Right lobe of liver (tissue), 6 donors: Measurements from ENCODE around the gene STRAP. TPM values are rescaled to one million over a fixed set of nuclear protein-coding genes. Genes with fewer than 3 reads are reported as not detected.
"Not testable (repeated sequence)": the region's sequence is repeated elsewhere in the genome, so short reads cannot be mapped to it uniquely, and the experiment has no call there.

Experiments used
- ATAC-seq, 4 donors: fragments of 200-7000 bp; cut with Tn5 transposase; one replicate each; pipeline ENCODE4 v1.9.1; 2020; ENCODE audit warnings: mild to moderate bottlenecking in 4 of 4, moderate library complexity in 4 of 4
- DNase-seq, 3 donors: peaks; one replicate each; pipeline ENCODE4 v3.0.0-alpha.2; 2020
- H3K27ac ChIP-seq, 3 donors: fragments of 200-600 bp; one replicate each; pipeline ENCODE4 v1.8.0; 2022
- H3K27me3 ChIP-seq, 2 donors: fragments of 200-600 bp; one replicate each; pipeline ENCODE4 v1.8.0; 2022
- H3K36me3 ChIP-seq, 4 donors: fragments of 200-600 bp; sonication (generic) in 1 of 4; one replicate each; pipeline versions ENCODE4 v1.5.1 to v1.8.0; 2017 to 2022; ENCODE audit warnings: control low read depth in 1 of 4
- H3K4me1 ChIP-seq, 4 donors: fragments of 200-600 bp; sonication (generic) in 1 of 4; one replicate each; pipeline versions ENCODE4 v1.5.1 to v1.8.0; 2017 to 2022; ENCODE audit warnings: control low read depth in 1 of 4
- H3K4me3 ChIP-seq, 3 donors: fragments of 200-600 bp; one replicate each; pipeline ENCODE4 v1.8.0; 2022
- H3K9me3 ChIP-seq, 4 donors: fragments of 200-600 bp; sonication (generic) in 1 of 4; one replicate each; pipeline versions ENCODE4 v1.5.1 to v1.8.0; 2017 to 2022; ENCODE audit warnings: control low read depth in 1 of 4
- CTCF ChIP-seq, 4 donors: fragments of 200-600 bp in 3 of 4; fragments of 450-650 bp in 1 of 4; IDR thresholded peaks; one replicate each; pipeline versions ENCODE4 v1.5.1 to v1.8.0; 2016 to 2022; ENCODE audit warnings: antibody characterized with exemption in 4 of 4, mild to moderate bottlenecking in 2 of 4
- POLR2A ChIP-seq: fragments of 450-650 bp; IDR thresholded peaks from one replicate; pipeline ENCODE4 v1.6.1; 2017; ENCODE audit warnings: antibody characterized with exemption, mild to moderate bottlenecking
- WGBS: methylation state at CpG from one replicate; pipeline ENCODE4 v1.1.6; 2018; ENCODE audit warnings: low coverage, low lambda C conversion rate; ENCODE audit not compliant: insufficient coverage; ENCODE audit errors: missing lambda C conversion rate; 5-methylcytosine and 5-hydroxymethylcytosine counted together
- intact Hi-C, 2 donors: fragments of 100-400 bp; cut with DNase I; formaldehyde crosslinking; loops; one replicate each; pipeline versions ENCODE4 v1.11.2 to v1.14.1; 2022
- total RNA-seq, 6 experiments: library from RNA; depleted of rRNA in 2 of 6; stranded (reverse); fragments of >200 nt in 2 of 6; fragmentation: NEBNext Ultra II Directional in 3 of 6; extraction: Animal tissue kit (Norgen Biotek cat#: 25700) in 3 of 6; gene quantifications; one replicate each; pipeline versions ENCODE4 v1.1.0 to v1.2.4, GENCODE V29; 2016 to 2023
- donor health status: DM: no; HTN: yes; CAD: no.
- donor health status: DM: no; HTN: no; CAD: no.
- donor health status: DM: no; HTN: no; CAD: no.
- donor health status: DM: no; HTN: yes; CAD: no.
- donor health status: DM: no; HTN: yes; CAD: no.

The STRAP gene
- total RNA-seq, 6 experiments from 2014 or later = 41.3 to 53.5 (median 43.0) TPM

- no peaks in the 10 kb centered on the region for H3K36me3 ChIP-seq
- DNase-seq (no peak), ATAC-seq (no peak)
- H3K4me3 ChIP-seq = no peak overlapping the region
- intact Hi-C loops = no loop called here
- TF ChIP-seq POLR2A (no peak), CTCF (IDR thresholded peaks at IDR 0.05) (no peak)
- no peaks in the 10 kb centered on the region for H3K27me3 ChIP-seq
- WGBS = 92% methylated on average over 4 of the region's 4 CpGs
- peaks cover 0 to under 1% (median 0%) of the 10 kb centered on the region in 4 donors for H3K4me1 ChIP-seq
- H3K9me3 ChIP-seq = no peaks in the 10 kb centered on the region
- no peak overlapping the region for H3K27ac ChIP-seq
Measured at GRCh38 chr12:15873556-15873955, 8.6 kb upstream of the STRAP start.

- ATAC-seq, DNase-seq: not testable (repeated sequence)
Measured at GRCh38 chr12:15874556-15875145, 7.5 kb upstream of the STRAP start.

GRCh38 chr12:15875863-15876262 lies 6.3 kb upstream of the STRAP start:
- TF ChIP-seq CTCF (IDR thresholded peaks at IDR 0.05) (no peak), POLR2A (no peak)
- Histone ChIP-seq H3K4me3 (no peak overlapping the region), H3K9me3 (no peaks in the 10 kb centered on the region), H3K27ac (no peak overlapping the region), H3K36me3 (no peaks in the 10 kb centered on the region), H3K27me3 (no peaks in the 10 kb centered on the region), H3K4me1 (peaks cover 0 to 14% (median 2%) of the 10 kb centered on the region in 4 donors)
- DNase-seq (no peak), ATAC-seq (no peak)
- WGBS = no CpG with 5 or more reads among the region's 1 CpG
- intact Hi-C loops = no loop called here

More at GRCh38 chr12:15874556-15875145, 7.5 kb upstream of the STRAP start:
- H3K4me1 ChIP-seq = peaks cover 0 to 11% (median 0%) of the 10 kb centered on the region in 4 donors
- intact Hi-C loops, H3K27ac ChIP-seq, H3K4me3 ChIP-seq, H3K36me3 ChIP-seq, H3K9me3 ChIP-seq, H3K27me3 ChIP-seq: not testable (repeated sequence)
- no CpG with 5 or more reads among the region's 20 CpGs for WGBS

GRCh38 chr12:15879413-15879812 lies 2.8 kb upstream of the STRAP start:
- no peaks in the 10 kb centered on the region for H3K36me3 ChIP-seq
- H3K9me3 ChIP-seq = no peaks in the 10 kb centered on the region
- TF ChIP-seq CTCF (IDR thresholded peaks at IDR 0.05) (no peak), POLR2A (no peak)
- DNase-seq = no peak
- 31% methylated on average over 3 of the region's 3 CpGs for WGBS
- H3K4me1 ChIP-seq = peaks cover 0 to 31% (median 4%) of the 10 kb centered on the region in 4 donors
- H3K27ac ChIP-seq = peak overlapping the region in 2 of 3 donors; percentile 3 to 41
- intact Hi-C loops = no loop called here
- no peaks in the 10 kb centered on the region for H3K27me3 ChIP-seq
- no peak overlapping the region for H3K4me3 ChIP-seq
- peak; percentile 15 to 37 (median 18) for ATAC-seq

GRCh38 chr12:15880721-15881120 lies 1.5 kb upstream of the STRAP start:
- H3K4me3 ChIP-seq = no peak overlapping the region
- DNase-seq = no peak
- no peaks in the 10 kb centered on the region for H3K36me3 ChIP-seq
- peaks cover 0 to 31% (median 4%) of the 10 kb centered on the region in 4 donors for H3K4me1 ChIP-seq
- no peaks in the 10 kb centered on the region for H3K9me3 ChIP-seq
- H3K27ac ChIP-seq = peak overlapping the region in 1 of 3 donors; percentile 99
- 94% methylated on average over 3 of the region's 3 CpGs for WGBS
- intact Hi-C loops = no loop called here
- no peaks in the 10 kb centered on the region for H3K27me3 ChIP-seq
- TF ChIP-seq POLR2A (no peak), CTCF (IDR thresholded peaks at IDR 0.05) (no peak)
- ATAC-seq = no peak
